ENCODE data around the gene GDF10. TPM values are rescaled to one million over a fixed set of nuclear protein-coding genes. Genes with fewer than 3 reads are reported as not detected.

GDF10 gene
- total and polyA plus RNA-seq, 2 of the 8 experiments (the other 6 are each of a cell fraction or from before 2014, with no cell fraction given): 0.19 to 0.32 TPM

GRCh38 chr10:47332946-47333345, 32.9 kb downstream of the GDF10 start (continued):
- TF ChIP-seq CHD7 (IDR thresholded peaks at IDR 0.05; ENCODE audit: insufficient replicate concordance, low read length) (no peak), ZNF274 (IDR thresholded peaks at IDR 0.05; ENCODE audit: borderline replicate concordance, extremely low read depth, low read length) (no peak), USF2 (IDR thresholded peaks at IDR 0.05; ENCODE audit: low read length) (no peak), TAF1 (IDR thresholded peaks at IDR 0.05; ENCODE audit: low read depth, low read length) (no peak), KDM1A (IDR thresholded peaks at IDR 0.05; ENCODE audit: borderline replicate concordance, low read length) (no peak), EP300 (IDR thresholded peaks at IDR 0.05; ENCODE audit: borderline replicate concordance in 1 of 2, low read depth in 2 of 2, low read length in 2 of 2) (no peak), YY1 (IDR thresholded peaks at IDR 0.05; ENCODE audit: low read depth, low read length) (no peak), CBX5 (IDR thresholded peaks at IDR 0.05; ENCODE audit: low read depth, low read length) (no peak), CEBPB (IDR thresholded peaks at IDR 0.05; ENCODE audit: low read depth, low read length) (no peak), TBP (IDR thresholded peaks at IDR 0.05; ENCODE audit: low read depth, low read length) (no peak), JUN (IDR thresholded peaks at IDR 0.05; ENCODE audit: low read depth, low read length) (no peak)
